ENCODE data around the gene SUFU. TPM values are rescaled to one million over a fixed set of nuclear protein-coding genes. Genes with fewer than 3 reads are reported as not detected.
"Not testable (repeated sequence)": the region's sequence is repeated elsewhere in the genome, so short reads cannot be mapped to it uniquely, and the experiment has no call there.

The SUFU gene
- total and polyA plus RNA-seq, 2 of the 8 experiments (the other 6 are each of a cell fraction or from before 2014, with no cell fraction given): 7.0 to 10.8 TPM

DNA sequence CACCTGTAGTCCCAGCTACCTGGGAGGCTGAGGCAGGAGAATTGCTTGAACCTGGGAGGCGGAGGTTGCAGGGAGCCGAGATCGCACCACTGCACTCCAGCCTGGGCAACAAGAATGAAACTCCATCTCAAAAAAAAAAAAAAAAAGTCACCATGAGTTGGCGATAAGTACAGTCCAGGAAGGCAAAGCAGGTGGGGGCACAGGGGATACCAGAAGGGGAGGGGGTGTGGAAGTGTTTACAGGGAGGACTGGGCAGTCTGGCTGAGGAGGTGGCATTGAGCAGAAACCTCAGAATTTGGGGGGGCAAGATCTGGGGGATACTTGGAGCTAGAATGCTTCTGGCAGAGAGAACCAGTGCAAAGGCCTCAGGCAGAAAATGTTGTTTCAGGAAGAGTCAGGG lies 163.6 kb downstream of the SUFU start:
- 100% methylated on average over 1 of the region's 4 CpGs; no CpG with 5 or more reads in 1 of the 2 experiments for WGBS, 2 experiments (ENCODE audit: extremely low coverage in 1 of 2, insufficient coverage in 1 of 2, insufficient read length in 1 of 2, insufficient replicate concordance in 2 of 2, low coverage in 1 of 2, low lambda C conversion rate in 2 of 2, missing lambda C conversion rate in 1 of 2)
- H3K56ac ChIP-seq (replicated peaks; ENCODE audit: insufficient read length, low read depth, low read length): not testable (repeated sequence)
- POLR2A ChIA-PET (ENCODE audit: partially characterized antibody): interaction anchor here (1.1 to 1.3 kb wide), 2 partner anchors 10 to 23 kb away, joined by 4 to 6 read pairs; partner anchors contain the start of gene TRIM8

More for the DNA sequence above, 163.6 kb downstream of the SUFU start:
- H2AK5ac ChIP-seq (ENCODE audit: low read depth, low read length); H3K23ac ChIP-seq (ENCODE audit: insufficient read length); H4K8ac ChIP-seq (ENCODE audit: extremely low read depth, insufficient read depth, low read length); H3K4me2 ChIP-seq (ENCODE audit: insufficient read depth in 1 of 2, low read depth in 2 of 2, low read length in 2 of 2); DNase-seq (ENCODE audit: low read depth in 1 of 2, low spot score in 2 of 2); H3K9ac ChIP-seq (replicated peaks in 1 of 4; ENCODE audit: extremely low read depth in 1 of 4, low read depth in 3 of 4, low read length in 3 of 4); H2BK20ac ChIP-seq (ENCODE audit: low read length); H3K79me1 ChIP-seq (ENCODE audit: low read depth, low read length); H3K79me2 ChIP-seq (ENCODE audit: control insufficient read depth in 1 of 2, insufficient read depth in 2 of 2, low read length in 2 of 2); H3K9me3 ChIP-seq (ENCODE audit: insufficient read depth in 2 of 2, low read depth in 1 of 2, low read length in 1 of 2); H3K36me3 ChIP-seq (ENCODE audit: control insufficient read depth in 2 of 4, insufficient read depth in 4 of 4, low read length in 3 of 4); H3K27ac ChIP-seq (ENCODE audit: low read depth, low read length); FAIRE-seq; H3K14ac ChIP-seq (ENCODE audit: insufficient read length); H4K20me1 ChIP-seq (replicated peaks in 1 of 2; ENCODE audit: control insufficient read depth in 1 of 2, insufficient read depth in 2 of 2, low read length in 2 of 2); H2AFZ ChIP-seq (ENCODE audit: low read length); H3K18ac ChIP-seq (ENCODE audit: extremely low read depth, low read length); H2BK15ac ChIP-seq (ENCODE audit: low read length); H3K4ac ChIP-seq (replicated peaks; ENCODE audit: insufficient read length, low read depth, low read length); H2BK120ac ChIP-seq (replicated peaks; ENCODE audit: low read depth, low read length); H3K23me2 ChIP-seq (ENCODE audit: low read depth, low read length); H4K5ac ChIP-seq (ENCODE audit: insufficient read length, low read depth, low read length); H3K27me3 ChIP-seq (replicated peaks in 1 of 4; ENCODE audit: control insufficient read depth in 3 of 4, extremely low read depth in 1 of 4, insufficient read depth in 3 of 4, low read length in 3 of 4); H2BK5ac ChIP-seq (ENCODE audit: low read depth, low read length); H4K91ac ChIP-seq (replicated peaks; ENCODE audit: insufficient read length, low read length); H3K4me3 ChIP-seq (ENCODE audit: extremely low read depth in 1 of 4, insufficient read depth in 2 of 4, low read depth in 3 of 4, low read length in 4 of 4): not testable (repeated sequence)
- CTCF ChIA-PET (ENCODE audit: partially characterized antibody): interaction anchor here (0.7 to 13.0 kb wide), 7 partner anchors 11 to 62 kb away, joined by 3 to 145 read pairs (median 6); no protein-coding TSS in a partner anchor
- peaks cover 13 to 23% (median 16%) of the 10 kb centered on the region in 4 experiments for H3K4me1 ChIP-seq (replicated peaks in 1 of 4; ENCODE audit: control insufficient read depth in 3 of 4, insufficient read depth in 4 of 4, low read length in 3 of 4)
- H2BK12ac ChIP-seq (ENCODE audit: low read depth, low read length): 0 out of 2 replicates have a peak overlapping the region, but pooled peaks have one; percentile 14

All from H1 (cell line).